Gastrocnemius medialis (tissue), 4 donors: ENCODE results near the gene REL. TPM values are rescaled to one million over a fixed set of nuclear protein-coding genes. Genes with fewer than 3 reads are reported as not detected.

Experiments
- ATAC-seq, 2 donors: fragments of 150-250 bp; one replicate each; pipeline ENCODE4 v1.9.1; 2016
- DNase-seq, 2 donors: peaks; one replicate each; pipeline ENCODE4 v3.0.0-alpha.2; 2019
- H3K27ac ChIP-seq, 4 donors: fragments of 200-600 bp; sonication (generic); 1 replicate in 1 of 4; 2 replicates in 3 of 4; pipeline ENCODE4 v1.5.1; 2016 to 2018; ENCODE audit warnings: mild to moderate bottlenecking in 2 of 4, moderate library complexity in 1 of 4
- H3K27me3 ChIP-seq, 3 donors: fragments of 200-600 bp; sonication (generic) in 2 of 3; 1 replicate in 1 of 3; 2 replicates in 2 of 3; pipeline versions ENCODE4 v1.5.1 to v1.6.0; 2016 to 2019; ENCODE audit warnings: mild to moderate bottlenecking in 1 of 3, moderate library complexity in 1 of 3
- H3K36me3 ChIP-seq, 2 donors: fragments of 200-600 bp; sonication (generic) in 1 of 2; one replicate each; pipeline ENCODE4 v1.5.1; 2017 to 2018
- H3K4me1 ChIP-seq, 2 donors: fragments of 200-600 bp; sonication (generic) in 1 of 2; one replicate each; pipeline ENCODE4 v1.5.1; 2016 to 2017; ENCODE audit warnings: mild to moderate bottlenecking in 2 of 2
- H3K4me3 ChIP-seq, 4 donors: fragments of 200-600 bp; sonication (generic) in 3 of 4; 1 replicate in 1 of 4; 2 replicates in 3 of 4; pipeline ENCODE4 v1.5.1; 2016 to 2019; ENCODE audit warnings: mild to moderate bottlenecking in 2 of 4
- H3K9me3 ChIP-seq, 3 donors: fragments of 200-600 bp; sonication (generic) in 2 of 3; 1 replicate in 1 of 3; 2 replicates in 2 of 3; pipeline ENCODE4 v1.5.1; 2016 to 2019
- CTCF ChIP-seq, 5 experiments: fragments of 450-650 bp in 3 of 5; fragments of 200-600 bp in 2 of 5; sonication (generic) in 2 of 5; IDR thresholded peaks in 4 of 5; conservative IDR thresholded peaks in 1 of 5; 1 replicate in 4 of 5; 2 replicates in 1 of 5; pipeline ENCODE4 v1.5.1; 2016 to 2019; ENCODE audit warnings: antibody characterized with exemption in 5 of 5, mild to moderate bottlenecking in 3 of 5, moderate library complexity in 3 of 5
- POLR2A ChIP-seq, 2 donors: fragments of 450-650 bp; IDR thresholded peaks; one replicate each; pipeline ENCODE4 v1.6.1; 2017; ENCODE audit warnings: antibody characterized with exemption in 2 of 2, mild to moderate bottlenecking in 2 of 2, moderate library complexity in 2 of 2
- in situ Hi-C, 4 donors: fragments of 200-750 bp; cut with MboI; loops; one replicate each; pipeline versions ENCODE4 v1.15.0 to v1.8.0; 2017; ENCODE audit warnings: low sequenced_read_pairs in 4 of 4
- intact Hi-C: fragments of 100-400 bp; cut with DNase I; formaldehyde crosslinking; loops from one replicate; pipeline ENCODE4 v1.15.1; 2023; ENCODE audit warnings: low total_unique reads
- total RNA-seq, 4 donors: library from RNA; depleted of rRNA; stranded (reverse); fragments of >200 nt; gene quantifications; one replicate each; pipeline versions ENCODE4 v1.1.0 to v1.2.3, GENCODE V29; 2016

The REL gene
- total RNA-seq, 4 donors from 2014 or later = 4.2 to 7.6 (median 5.4) TPM

GRCh38 chr2:60843006-60843405 is 38.4 kb upstream of the REL start:
- no peaks in the 10 kb centered on the region for H3K4me1 ChIP-seq
- in situ Hi-C loops (no loop called here), intact Hi-C loops (no loop called here)
- H3K27ac ChIP-seq = no peak overlapping the region
- H3K9me3 ChIP-seq = no peaks in the 10 kb centered on the region
- no peaks in the 10 kb centered on the region for H3K36me3 ChIP-seq
- no peak for DNase-seq
- ATAC-seq = no peak
- H3K4me3 ChIP-seq = no peak overlapping the region
- TF ChIP-seq CTCF (IDR thresholded peaks at IDR 0.05 in 4 of 5, conservative IDR thresholded peaks at IDR 0.05 in 1 of 5) = no peak
- no peak for TF ChIP-seq POLR2A (IDR thresholded peaks at IDR 0.05)
- no peaks in the 10 kb centered on the region for H3K27me3 ChIP-seq

- no peaks in the 10 kb centered on the region for H3K36me3 ChIP-seq
- no peak for ATAC-seq
- H3K27ac ChIP-seq = no peak overlapping the region
- intact Hi-C loops = no loop called here
- no peaks in the 10 kb centered on the region for H3K9me3 ChIP-seq
- TF ChIP-seq POLR2A (IDR thresholded peaks at IDR 0.05) (no peak), CTCF (IDR thresholded peaks at IDR 0.05 in 4 of 5, conservative IDR thresholded peaks at IDR 0.05 in 1 of 5) (no peak)
- H3K27me3 ChIP-seq = no peaks in the 10 kb centered on the region
- in situ Hi-C loops = no loop called here
- H3K4me1 ChIP-seq = no peaks in the 10 kb centered on the region
- H3K4me3 ChIP-seq = no peak overlapping the region
- no peak for DNase-seq
Observed at GRCh38 chr2:60844105-60844504, 37.3 kb upstream of the REL start.

- no peak for TF ChIP-seq POLR2A (IDR thresholded peaks at IDR 0.05)
- H3K27ac ChIP-seq = no peak overlapping the region
- intact Hi-C loops = no loop called here
- DNase-seq (no peak), ATAC-seq (no peak)
- H3K27me3 ChIP-seq = no peaks in the 10 kb centered on the region
- no peaks in the 10 kb centered on the region for H3K4me1 ChIP-seq
- H3K9me3 ChIP-seq = no peaks in the 10 kb centered on the region
- in situ Hi-C loops = no loop called here
- H3K36me3 ChIP-seq = no peaks in the 10 kb centered on the region
- no peak overlapping the region for H3K4me3 ChIP-seq
Observed at GRCh38 chr2:60847854-60848253, 33.5 kb upstream of the REL start.

GRCh38 chr2:60849187-60849586 is 32.2 kb upstream of the REL start:
- Histone ChIP-seq H3K4me3 (no peak overlapping the region), H3K36me3 (no peaks in the 10 kb centered on the region), H3K9me3 (no peaks in the 10 kb centered on the region), H3K27ac (no peak overlapping the region), H3K27me3 (no peaks in the 10 kb centered on the region), H3K4me1 (no peaks in the 10 kb centered on the region)
- intact Hi-C loops (no loop called here), in situ Hi-C loops (no loop called here)
- ATAC-seq (no peak), DNase-seq (no peak)
- no peak for TF ChIP-seq CTCF (IDR thresholded peaks at IDR 0.05 in 4 of 5, conservative IDR thresholded peaks at IDR 0.05 in 1 of 5)
- no peak for TF ChIP-seq POLR2A (IDR thresholded peaks at IDR 0.05)

- peak in 1 of 2 donors; percentile 28 for DNase-seq
- Histone ChIP-seq H3K4me1 (no peaks in the 10 kb centered on the region), H3K9me3 (no peaks in the 10 kb centered on the region), H3K36me3 (no peaks in the 10 kb centered on the region), H3K27me3 (no peaks in the 10 kb centered on the region), H3K27ac (no peak overlapping the region), H3K4me3 (no peak overlapping the region)
- TF ChIP-seq CTCF (IDR thresholded peaks at IDR 0.05 in 4 of 5, conservative IDR thresholded peaks at IDR 0.05 in 1 of 5) = no peak
- TF ChIP-seq POLR2A (IDR thresholded peaks at IDR 0.05) = no peak
- ATAC-seq = no peak
- in situ Hi-C loops (no loop called here), intact Hi-C loops (no loop called here)
Observed at GRCh38 chr2:60852282-60852860, 29.0 kb upstream of the REL start.
